GM19397 (cell line): ENCODE results near the gene TNF.

Source experiments
- ATAC-seq: cut with Tn5 transposase; IDR thresholded peaks from one replicate; pipeline ENCODE4 v1.9.1; 2021; ENCODE audit warnings: mild to moderate bottlenecking, moderate library complexity; ENCODE audit not compliant: unreplicated experiment

The TNF gene

GRCh38 chr6:31622684-31623091, 47.3 kb downstream of the TNF start:
- no peak for ATAC-seq

GRCh38 chr6:31624070-31624469, 48.7 kb downstream of the TNF start:
- ATAC-seq: no peak

- ATAC-seq: no peak
These were observed 51.6 kb downstream of the TNF start for GRCh38 chr6:31626952-31627351.

GRCh38 chr6:31627690-31628287, 52.4 kb downstream of the TNF start:
- no peak for ATAC-seq
